HG02623 (cell line): Measurements from ENCODE around the gene RHD.
"Not testable (repeated sequence)": the region's sequence is repeated elsewhere in the genome, so short reads cannot be mapped to it uniquely, and the experiment has no call there.

Source experiments
- ATAC-seq: cut with Tn5 transposase; IDR thresholded peaks from one replicate; pipeline ENCODE4 v1.9.1; 2021; ENCODE audit warnings: moderate library complexity; ENCODE audit not compliant: unreplicated experiment

RHD gene

DNA sequence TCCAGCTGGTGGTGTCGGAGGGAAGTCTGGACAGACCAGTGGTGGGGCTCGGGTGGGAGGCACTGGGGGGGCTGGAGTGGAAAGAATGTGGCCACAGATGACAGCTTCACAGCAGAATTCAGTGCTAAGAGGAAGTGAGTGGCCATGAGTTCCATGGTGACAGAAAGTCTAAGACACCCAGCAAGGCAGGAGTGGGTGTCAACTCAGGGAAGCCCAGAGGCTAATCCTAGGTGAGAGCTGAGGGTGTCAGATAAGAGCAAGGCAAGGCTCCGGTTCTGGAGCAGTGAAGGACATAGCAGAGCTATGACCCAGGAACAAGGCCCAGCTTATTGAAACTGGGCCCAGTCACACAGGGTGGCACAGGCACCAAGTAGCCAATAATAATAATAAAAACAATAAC is 30.0 kb downstream of the RHD start:
- ATAC-seq = not testable (repeated sequence)

DNA sequence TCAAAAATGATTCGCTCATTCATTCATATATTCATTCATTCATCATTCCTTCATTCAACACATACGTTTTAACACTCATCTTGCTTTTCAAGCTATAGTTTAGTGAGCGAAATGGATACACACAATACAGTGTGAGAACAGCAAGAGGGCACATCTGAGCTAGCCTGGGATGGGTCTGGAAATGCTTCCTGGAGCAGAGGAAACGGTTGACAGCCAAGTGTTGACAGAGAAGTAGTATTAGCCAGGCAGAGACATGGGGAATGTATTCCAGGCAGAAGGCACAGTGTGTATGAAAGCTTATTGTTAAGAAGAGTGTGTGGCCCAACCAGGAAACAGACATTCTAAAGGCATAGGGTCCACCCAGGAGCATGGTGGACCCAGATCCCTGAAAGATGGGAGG is 32.6 kb downstream of the RHD start:
- ATAC-seq = not testable (repeated sequence)

DNA sequence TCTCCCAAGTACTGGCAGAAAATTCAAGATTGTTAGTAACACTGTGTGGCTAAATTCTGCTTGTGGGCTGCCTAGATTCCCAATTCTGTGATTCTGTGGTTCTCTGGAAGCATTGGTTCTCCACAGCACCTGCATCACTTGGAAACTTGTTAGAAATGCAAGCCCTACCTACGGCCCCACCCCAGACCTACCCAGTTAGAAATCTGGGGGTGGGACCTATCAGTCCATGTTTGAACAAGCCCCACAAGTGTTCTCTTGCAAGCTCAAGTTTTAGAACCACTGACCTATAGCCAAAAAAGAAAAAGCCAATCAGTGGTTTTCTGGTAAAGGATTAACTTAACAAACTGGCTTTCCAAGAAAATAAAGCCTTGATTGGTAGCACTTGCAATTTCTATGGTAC is 35.9 kb downstream of the RHD start:
- ATAC-seq = not testable (repeated sequence)

DNA sequence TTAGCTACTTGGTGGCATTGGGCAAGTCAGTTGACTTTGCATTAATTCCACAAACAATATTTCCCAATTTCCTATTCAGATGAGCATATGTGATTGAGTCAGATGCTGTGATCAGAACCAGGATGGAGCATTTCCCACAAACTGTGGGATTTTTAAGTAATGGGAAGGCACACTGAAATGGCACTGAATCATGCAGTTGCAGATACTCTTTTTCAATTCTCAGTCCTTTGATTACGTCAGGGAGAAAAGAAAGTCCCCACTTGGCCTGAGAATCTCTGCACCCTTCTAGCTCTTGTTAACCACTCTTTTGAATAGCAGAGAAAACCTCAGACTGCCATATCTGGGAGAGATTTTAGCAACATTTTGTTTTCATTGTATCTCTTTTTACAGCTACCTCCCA is 36.8 kb downstream of the RHD start:
- ATAC-seq = not testable (repeated sequence)

DNA sequence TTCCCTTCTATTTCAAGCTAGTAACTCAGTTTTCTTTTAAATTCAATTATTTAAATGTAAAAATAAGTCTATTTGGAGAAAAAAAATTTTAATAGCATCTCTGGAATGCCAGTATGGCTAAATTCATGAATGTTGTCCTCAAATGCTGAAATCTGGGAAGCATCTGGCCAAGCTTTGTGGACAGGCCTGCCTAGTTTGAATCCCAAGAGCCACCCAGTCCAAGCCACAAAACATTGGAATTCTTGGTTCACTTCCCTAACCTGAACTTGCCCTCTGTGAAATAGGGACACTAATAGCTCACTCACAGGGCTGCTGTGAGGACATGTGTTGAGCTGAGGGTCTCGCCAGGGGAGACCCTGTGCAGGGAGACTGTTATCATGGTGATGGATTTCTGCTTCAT is 37.2 kb downstream of the RHD start:
- not testable (repeated sequence) for ATAC-seq

DNA sequence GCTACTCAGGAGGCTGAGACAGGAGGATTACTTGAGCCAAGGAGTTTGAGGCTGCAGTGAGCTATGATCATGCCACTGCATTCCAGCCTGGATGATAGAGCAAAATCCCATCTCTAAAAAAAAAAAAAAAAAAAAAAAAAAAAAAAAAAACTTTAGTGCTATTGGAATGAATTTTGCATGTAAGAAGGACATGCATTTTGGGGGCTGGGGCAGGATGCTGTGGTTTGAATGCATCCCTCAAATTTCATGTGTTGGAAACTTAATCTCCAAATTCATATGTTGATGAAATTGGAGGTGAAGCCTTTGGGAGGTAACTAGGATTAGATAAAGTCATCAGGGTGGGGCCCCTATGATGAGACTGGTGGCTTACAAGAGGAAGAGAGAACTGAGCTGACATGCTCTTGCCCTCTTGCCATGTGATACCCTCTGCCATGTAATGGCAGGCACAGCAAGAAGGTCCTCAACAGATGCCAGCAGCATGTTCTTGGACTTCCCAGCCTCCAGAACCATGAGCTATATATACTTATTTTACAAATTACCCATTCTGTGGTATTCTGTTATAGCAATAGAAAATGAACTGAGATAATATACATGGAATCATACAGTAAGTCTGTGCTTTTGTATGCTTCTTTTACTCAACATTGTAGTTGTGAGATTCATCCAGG is 40.6 kb downstream of the RHD start:
- not testable (repeated sequence) for ATAC-seq

DNA sequence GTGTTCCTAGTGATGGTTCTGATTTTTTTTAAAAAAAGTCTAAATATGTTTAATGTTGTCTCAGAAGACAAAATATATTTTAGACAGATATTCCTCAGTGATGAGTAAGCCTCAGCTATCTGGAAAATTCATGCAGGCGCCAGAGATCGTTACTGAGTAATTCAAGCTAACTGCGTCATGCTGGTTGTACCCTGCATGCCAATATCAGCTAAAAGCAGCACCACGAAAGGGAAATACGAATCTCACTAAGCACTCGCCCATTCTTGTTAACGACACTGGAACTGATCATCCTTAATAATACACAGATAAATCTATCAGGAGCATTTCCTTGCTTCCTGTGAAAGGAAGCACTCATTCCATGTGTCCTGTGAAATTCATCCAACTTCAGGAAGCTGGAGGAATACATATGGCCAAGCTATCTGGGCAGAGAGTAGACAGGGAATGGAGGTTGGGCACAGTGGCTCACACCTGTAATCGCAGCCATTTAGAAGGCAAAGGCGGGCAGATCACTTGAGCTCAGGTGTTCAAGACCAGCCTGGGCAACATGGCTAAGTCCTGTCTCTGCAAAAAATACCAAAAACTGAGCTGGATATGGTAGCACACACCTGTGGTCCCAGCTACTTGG is 48.1 kb downstream of the RHD start:
- not testable (repeated sequence) for ATAC-seq

DNA sequence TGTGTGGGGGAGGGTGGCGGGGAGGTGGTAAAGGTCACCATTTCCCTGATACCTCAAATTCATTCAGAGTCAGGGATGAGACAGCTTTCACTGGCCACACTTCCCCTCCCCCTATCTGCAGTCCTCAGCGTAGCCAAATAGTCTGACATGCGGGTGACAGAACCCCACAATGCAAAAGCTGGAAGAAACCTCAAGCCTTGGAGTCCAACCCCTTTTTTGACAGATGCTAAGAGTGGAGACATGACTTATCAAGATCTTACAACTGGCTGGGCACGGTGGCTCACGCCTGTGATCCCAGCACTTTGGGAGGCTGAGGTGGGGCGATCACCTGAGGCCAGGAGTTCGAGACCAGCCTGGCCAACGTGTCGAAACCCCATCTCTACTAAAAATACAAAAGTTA is 49.8 kb downstream of the RHD start:
- not testable (repeated sequence) for ATAC-seq

DNA sequence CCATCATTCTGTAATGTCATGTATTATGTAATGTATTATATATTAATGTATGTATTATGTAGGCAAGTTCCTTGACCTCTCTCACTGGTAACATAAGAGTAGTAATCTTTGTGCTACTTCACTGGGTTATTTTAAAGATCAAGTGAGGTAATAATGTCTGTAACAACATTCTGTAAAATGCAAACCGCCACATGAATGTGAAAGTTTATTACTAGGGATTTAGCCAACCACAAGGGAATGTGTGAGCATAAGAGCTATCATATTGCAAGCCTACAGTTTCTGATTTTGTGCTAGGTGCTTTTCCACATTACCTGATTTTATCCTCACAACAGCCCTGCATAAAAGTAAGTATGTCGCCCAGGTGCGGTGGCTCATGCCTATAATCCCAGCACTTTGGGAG is 52.1 kb downstream of the RHD start:
- ATAC-seq = not testable (repeated sequence)

DNA sequence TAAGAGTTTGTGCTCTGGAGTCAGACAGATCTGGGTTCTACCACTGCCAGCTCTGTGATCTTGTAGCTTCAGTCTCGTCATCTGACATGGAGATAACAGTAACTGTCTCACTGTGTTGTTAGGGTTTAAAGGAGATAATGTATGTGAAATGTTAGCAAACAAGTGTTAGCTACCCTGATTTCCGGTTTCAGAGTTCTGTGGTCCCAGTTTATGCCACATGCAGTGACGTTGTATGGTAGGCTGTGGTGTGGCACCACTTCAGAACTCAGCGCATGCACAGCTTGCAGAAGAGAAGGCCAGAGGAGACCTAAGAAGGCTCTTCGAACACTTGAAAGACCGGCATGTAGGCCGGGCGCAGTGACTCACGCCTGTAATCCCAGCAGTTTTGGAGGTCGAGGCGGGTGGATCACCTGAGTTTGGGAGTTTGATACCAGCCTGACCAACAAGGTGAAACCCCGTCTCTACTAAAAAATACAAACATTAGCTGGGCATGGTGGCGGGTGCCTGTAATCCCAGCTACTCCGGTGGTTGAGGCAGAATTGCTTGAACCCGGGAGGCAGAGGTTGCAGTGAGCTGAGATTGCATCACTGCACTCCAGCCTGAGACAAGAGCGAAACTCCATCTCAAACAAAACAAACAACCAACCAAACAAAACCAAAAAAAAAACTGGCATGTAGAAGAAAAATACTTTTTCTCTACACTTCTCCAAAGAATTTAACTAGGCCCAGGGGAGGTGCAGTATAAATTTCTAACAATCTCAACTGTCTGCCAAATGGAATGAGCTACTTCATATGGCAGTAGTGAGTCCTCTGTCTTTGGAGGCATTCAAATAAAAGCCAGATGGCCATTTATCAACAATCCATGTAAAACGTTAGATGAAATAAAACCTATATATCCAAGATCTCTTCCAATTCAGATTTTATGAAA is 55.8 kb downstream of the RHD start:
- ATAC-seq = not testable (repeated sequence)

DNA sequence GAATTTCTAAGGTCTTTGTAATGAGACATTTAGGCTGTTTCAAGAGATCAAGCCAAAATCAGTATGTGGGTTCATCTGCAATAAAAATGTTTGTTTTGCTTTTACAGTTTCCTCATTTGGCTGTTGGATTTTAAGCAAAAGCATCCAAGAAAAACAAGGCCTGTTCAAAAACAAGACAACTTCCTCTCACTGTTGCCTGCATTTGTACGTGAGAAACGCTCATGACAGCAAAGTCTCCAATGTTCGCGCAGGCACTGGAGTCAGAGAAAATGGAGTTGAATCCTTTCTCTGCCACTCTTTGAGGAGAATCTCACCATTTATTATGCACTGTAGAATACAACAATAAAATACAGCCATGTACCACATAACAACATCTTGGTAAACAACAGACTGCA is 56.5 kb downstream of the RHD start:
- not testable (repeated sequence) for ATAC-seq

DNA sequence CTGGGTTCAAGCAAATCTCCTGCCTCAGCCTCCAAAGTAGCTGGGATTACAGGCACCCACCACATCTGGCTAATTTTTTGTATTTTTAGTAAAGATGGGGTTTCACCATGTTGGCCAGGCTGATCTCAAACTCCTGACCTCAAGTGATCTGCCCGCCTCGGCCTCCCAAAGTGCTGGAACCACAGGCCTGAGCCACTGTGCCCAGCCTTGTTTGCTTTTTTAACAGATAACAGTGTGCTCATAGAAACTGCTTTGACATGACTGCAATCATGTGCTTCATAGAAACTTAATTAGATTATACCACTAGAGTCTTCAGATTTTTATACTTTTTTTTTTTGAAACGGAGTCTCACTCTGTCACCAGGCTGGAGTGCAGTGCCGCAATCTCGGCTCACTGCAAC is 57.0 kb downstream of the RHD start:
- ATAC-seq = not testable (repeated sequence)

DNA sequence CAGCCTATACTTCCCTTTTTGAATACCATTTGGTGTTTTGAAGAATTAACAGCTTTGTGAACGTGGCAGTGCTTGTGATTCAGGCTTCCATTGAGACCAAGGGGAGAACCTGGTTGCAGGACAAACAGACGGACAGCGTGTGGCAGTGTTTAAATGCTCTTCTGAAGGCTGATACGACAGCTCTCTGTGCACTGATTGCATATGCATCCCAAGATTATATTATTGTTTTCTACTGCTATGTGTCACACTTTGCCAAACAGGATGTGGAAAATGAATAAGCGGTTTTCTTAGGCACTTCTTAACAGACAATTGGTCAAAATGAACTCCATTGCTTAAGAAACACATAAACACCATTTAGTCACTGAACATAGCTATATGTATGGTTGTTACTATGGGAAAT is 57.6 kb downstream of the RHD start:
- not testable (repeated sequence) for ATAC-seq

DNA sequence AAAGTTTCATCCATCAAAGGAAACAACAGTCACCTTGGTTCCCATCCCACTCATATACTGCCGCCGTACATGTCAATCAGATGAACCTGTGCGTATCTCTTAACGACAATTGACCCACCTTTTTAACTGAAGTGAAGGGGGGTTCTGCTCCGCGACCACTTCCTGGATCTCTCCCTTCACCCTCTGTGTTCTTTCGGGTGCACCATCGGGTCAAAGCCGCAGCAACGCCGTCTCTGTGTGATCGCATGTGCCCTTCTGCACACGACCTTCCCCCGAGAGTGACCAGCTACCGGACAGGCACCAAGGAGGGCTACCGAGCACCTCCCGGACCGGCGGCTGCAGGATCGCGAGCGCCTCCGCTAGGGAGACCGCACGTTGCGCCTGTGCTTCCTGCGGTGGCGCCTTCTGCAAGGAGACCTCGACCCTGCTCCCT is 64.6 kb downstream of the RHD start:
- ATAC-seq = not testable (repeated sequence)

DNA sequence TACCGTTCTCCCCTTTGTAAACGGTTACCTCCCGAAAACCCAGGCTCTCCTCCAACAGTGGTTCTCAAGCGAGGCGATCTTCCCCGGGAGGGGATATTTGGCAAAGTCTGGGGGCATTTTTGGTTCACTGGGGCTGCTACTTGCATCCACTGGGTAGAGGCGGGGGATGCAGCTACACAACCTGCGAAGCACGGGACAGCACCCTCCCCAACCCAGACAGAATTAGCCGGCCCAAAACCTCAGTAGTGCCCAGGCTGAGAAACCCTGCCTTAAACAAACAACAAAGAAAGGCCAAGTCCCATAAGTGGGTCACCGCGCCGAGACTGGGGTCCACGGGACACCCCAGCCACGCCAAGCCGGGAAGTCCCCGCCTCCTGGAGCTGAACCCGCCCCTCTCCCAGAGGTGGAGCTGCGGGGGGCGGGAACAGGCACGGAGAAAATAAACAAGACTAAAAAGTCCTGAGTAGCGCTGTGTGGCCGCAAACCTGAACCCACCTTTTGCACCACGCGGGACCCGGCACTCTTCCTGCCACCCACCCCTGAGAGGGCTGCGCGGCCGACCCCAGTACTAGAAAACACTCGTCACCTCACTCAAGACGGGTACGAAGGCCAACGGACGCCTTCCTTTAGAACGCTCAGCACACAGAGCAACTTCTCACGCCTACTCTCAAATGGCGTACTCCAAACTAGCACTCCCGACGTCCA is 65.3 kb downstream of the RHD start:
- ATAC-seq = peak; percentile 39

DNA sequence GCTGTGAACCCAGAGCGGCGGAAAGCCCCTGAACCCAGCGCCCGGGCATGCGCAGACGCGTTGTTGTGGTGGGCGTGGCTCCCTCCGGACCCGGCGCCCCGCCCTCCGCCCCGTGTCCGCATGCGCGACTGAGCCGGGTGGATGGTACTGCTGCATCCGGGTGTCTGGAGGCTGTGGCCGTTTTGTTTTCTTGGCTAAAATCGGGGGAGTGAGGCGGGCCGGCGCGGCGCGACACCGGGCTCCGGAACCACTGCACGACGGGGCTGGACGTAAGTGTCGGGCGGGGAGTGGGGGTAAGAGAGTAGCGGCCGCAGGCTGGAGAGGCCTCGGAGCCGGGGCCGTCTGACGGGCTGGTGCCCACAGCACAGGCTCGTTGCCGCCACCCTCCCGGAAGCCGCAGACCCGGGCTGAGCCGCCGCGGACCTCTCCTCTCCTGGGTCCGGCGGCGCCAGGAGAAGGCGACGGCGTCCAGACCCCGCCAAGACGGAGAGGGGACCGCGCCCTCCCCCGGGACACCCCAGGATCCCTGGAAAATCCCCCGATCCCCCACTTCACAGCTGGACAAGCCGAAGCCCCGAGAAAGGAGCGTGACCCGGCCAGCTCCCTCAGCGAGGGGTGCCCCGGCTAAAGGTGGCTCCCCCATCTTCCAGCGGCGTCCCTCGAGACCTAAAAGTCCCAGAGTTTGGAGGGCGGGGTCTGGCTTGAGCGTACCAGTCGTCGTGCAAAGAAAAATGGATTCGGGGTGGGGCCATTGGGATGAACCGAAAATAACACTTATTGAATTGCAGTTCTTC is 66.1 kb downstream of the RHD start, which contains the start of gene TMEM50A:
Gene TMEM50A (plus strand): TSS at position 147 of the 794 bp plus-strand sequence. CDS start 2,153 bp downstream, outside the sequence.
- peak; percentile 56 for ATAC-seq

DNA sequence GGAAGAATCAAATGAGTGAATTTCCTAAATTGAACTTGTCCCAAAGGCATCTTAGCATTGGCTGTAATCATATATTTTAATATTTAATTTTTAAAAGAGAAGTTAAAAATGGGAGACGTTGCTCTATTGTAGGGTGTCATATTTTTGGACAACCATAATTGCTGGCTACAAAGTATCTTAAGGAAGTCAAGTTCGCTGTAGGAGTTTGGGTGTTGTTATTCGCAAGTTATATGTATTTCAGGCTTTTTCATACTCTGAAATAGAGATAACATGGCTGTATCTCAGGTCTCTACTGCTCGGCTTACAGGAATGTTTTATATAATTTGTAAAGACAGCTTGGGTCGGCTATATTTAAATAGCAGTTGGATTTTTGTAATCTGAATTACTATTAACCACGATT is 66.7 kb downstream of the RHD start:
- ATAC-seq = no peak

DNA sequence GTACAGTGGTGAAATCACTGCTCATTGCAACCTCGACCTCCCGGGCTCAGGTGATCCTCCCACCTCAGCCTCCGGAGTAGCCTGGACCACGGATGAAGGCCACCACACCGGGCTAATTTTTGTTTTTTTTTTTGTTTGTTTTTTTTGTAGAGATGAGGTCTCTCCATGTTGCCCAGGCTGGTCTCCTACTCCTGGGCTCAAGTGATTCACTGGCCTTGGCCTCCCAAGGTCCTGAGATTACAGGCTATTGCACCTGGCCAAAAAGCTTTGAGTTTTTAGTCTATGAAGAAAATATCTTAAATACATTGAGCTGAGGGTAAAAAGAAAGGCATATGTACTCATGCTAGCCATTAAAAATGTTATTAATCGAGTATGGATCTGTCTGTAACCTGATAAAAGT is 69.4 kb downstream of the RHD start:
- ATAC-seq = no peak

DNA sequence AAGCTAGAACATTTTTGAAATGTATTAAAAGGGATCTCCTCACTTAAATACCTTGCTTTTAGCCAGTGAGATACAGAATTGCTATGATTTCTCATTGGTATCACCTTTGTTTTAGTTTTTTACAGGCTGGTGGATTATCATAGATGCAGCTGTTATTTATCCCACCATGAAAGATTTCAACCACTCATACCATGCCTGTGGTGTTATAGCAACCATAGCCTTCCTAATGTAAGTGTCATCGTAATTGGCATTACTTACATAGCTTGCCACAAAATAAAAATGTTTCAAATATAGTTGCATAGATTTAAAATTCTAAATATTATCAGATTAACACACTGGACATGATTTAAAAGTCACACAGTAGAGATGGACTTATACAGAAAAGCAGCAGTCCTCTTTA is 70.5 kb downstream of the RHD start:
- ATAC-seq = no peak

DNA sequence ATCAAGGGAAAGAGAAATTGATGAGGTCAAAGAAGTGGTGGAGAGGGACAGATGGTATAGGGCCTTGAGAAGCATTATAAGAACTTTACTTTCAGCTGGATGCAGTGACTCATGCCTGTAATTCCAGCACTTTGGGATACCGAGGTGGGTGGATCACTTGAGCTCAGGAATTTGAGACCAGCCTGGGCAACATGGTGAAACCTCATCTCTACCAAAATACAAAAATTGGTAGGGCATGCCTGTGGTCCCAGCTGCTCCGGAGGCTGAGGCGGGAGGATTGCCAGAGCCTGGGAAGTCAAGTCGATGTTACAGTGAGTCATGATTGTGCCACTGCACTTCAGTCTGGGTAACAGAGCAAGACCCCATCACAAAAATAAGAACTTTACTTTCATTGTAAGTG is 71.6 kb downstream of the RHD start:
- ATAC-seq = no peak
